ENCODE results near the gene HMCN2.

The HMCN2 gene

DNA sequence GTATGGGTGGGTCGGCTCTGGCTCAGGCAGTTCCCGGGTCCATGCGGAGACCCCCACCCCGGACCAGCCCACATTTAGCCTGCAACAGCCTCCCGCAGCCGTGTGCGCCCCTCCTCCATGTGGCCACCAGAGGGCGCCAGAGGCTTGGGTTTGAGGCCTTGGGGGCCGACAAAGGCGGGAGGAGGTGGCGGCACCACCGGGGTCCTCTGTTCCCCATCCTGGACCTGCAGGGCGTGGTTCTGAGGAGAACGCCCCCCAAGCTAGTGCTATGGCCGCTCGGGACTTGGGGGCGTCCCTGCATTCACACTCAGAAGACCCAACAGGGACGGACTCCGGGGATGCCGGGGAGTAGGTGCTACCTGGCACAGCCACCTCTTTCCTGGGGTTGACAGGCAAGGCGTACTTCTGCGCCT is 195.7 kb downstream of the HMCN2 start:
- no peak overlapping the region for H3K27ac ChIP-seq
- TF ChIP-seq, protein P1, sequence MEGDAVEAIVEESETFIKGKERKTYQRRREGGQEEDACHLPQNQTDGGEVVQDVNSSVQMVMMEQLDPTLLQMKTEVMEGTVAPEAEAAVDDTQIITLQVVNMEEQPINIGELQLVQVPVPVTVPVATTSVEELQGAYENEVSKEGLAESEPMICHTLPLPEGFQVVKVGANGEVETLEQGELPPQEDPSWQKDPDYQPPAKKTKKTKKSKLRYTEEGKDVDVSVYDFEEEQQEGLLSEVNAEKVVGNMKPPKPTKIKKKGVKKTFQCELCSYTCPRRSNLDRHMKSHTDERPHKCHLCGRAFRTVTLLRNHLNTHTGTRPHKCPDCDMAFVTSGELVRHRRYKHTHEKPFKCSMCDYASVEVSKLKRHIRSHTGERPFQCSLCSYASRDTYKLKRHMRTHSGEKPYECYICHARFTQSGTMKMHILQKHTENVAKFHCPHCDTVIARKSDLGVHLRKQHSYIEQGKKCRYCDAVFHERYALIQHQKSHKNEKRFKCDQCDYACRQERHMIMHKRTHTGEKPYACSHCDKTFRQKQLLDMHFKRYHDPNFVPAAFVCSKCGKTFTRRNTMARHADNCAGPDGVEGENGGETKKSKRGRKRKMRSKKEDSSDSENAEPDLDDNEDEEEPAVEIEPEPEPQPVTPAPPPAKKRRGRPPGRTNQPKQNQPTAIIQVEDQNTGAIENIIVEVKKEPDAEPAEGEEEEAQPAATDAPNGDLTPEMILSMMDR (IDR thresholded peaks at IDR 0.05): peak; percentile 83
- no peak for TF ChIP-seq ZFX (IDR thresholded peaks at IDR 0.05; ENCODE audit: borderline replicate concordance)

DNA sequence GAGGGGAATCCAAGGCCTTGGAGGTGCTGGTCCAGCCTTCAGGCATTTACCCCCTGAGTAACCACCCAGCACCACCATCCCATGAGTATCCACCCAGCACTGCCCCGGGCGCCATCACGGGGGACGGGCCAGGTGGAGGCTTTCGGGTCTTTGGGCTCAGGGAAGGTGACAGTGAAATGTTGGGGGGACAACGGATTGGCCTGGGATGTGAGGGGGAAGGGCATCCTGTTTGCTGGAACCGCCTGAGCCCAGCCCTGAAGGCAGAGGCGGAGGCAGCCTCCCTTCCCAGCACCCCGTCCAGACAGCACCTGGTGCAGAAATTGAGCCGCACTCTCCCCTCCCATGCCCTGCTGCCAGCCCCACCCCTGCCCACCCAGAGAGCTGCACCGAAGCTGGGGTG is 196.2 kb downstream of the HMCN2 start:
- no peak overlapping the region for H3K27ac ChIP-seq
- no peak for TF ChIP-seq ZFX (IDR thresholded peaks at IDR 0.05; ENCODE audit: borderline replicate concordance)
- TF ChIP-seq, protein P1 (IDR thresholded peaks at IDR 0.05): no peak

DNA sequence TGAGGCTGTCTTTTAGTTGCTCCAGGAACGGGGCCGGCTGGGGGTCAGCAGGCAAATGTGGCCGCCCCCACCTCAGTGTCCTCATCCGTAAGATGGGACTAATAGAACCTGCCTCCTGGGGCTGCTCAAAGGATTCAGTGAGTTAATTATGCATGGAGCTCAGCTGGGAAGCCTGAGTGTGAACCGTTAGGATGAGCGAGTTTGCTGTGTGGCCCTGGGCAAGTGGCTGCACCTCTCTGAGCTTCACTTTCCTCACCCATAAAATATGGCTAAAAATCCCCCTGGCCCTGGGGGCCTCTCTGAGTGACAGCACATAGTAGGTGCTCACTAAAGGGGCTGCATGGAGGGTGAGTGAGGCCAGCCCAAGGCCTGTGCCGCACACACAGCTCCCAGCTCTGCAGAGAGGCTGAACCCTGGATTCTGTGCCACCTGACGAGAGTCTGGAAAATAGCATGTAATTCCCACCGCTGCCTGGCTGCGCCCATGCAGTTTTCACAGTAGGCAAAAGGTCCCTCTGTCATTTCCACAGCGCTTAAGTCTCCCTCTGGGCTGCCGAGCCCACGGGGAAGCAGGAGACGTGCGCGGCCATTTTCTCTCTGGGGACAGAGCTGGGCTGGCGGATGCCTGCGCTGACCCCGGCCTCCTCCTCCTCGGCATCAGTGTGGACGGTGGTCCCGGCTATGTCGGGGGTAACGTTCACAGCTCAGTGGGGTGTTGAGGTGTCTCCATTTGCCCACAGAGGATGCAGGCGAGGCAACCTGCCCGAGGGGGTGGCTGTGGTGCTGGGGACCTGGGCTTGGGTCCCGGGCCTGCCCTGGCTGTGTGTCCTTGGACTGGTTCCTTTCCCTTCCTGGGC is 197.4 kb downstream of the HMCN2 start:
- TF ChIP-seq, protein P1 (IDR thresholded peaks at IDR 0.05): no peak
- TF ChIP-seq ZFX (IDR thresholded peaks at IDR 0.05; ENCODE audit: borderline replicate concordance): no peak

DNA sequence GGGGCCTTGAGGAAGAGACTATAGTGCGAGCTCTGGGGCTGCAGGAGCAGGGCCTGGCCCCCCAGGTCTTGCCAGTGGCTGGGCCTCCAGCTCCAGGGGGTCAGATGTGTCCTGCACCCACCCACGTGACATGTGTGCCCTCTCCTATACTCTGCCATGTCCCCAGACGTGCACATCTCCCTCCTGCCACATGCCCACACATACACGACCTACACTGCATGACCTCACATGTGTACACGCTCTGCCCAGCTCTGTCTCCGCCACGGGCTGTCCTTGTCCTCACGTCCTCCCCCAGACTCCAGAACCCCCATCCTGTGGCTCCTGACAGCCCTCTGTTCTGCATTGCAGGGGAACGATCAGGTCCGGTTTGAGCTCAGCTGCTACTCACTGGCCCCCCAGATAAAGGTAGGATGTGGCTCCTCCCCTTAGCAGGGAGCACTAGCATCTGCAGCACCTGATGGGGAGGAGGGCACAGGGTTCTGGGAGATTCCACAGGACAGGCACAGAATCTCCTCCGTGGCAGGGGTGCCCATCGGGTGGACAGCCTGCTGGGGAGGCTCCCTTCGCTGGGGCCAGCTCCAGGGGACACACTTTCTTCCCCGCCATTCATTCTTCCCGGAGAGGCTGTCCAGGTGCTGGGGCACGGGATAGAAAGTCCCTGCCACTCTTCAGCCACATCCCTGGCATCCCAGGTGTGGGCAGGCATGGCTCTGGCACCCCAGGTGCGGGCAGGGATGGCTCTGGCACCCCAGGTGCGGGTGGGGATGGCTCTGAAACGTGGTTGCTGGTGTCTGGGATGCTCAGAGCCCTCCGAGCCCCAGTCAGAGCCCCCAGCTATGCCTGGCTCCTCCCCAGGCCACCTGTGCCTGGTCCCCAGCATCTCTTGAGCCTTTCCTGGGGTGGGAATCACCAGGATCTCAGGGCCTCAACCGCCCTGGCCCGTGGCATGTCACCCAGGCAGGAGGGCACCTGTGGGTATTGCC is 198.5 kb downstream of the HMCN2 start:
- no peak overlapping the region for H3K27ac ChIP-seq
- no peak for TF ChIP-seq ZFX (IDR thresholded peaks at IDR 0.05; ENCODE audit: borderline replicate concordance)
- TF ChIP-seq, protein P1 (IDR thresholded peaks at IDR 0.05): no peak

More for the DNA sequence above, 197.4 kb downstream of the HMCN2 start:
- H3K27ac ChIP-seq: no peak overlapping the region

DNA sequence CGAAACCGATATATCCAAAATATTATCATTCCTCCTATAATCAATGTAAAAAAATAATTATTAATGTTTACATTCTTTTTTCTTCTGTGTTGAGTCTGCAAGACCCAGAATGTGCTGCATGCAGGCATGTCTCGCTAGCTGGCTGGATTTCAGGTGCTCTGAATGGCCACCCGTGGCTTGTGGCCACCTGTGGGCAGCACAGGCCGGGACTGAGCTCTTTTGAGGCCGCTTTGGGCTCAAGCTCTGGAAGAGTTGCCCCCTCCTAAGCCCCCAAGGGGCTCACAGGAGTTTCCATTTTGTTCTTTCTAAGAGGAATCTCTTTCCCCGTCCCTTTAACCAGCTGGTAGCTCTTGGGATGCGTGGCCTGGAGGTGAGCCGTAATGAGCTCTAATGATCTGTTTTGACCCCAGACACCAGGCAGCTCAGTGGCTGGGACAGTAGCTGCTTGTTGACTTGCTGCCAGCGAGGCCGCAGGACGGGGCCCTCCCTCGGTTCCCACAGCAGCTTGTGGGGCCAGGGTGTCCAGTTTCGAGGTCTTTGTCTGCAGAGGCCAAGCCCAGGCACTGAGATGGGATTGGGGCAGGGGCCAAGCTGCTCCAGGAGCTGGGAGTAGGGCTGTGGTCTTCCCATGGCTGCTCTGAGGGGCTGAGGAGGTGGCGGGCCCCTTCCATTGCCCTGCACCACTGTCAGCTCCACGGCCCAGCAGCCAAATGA is 200.0 kb downstream of the HMCN2 start:
- no peak for TF ChIP-seq ZFX (IDR thresholded peaks at IDR 0.05; ENCODE audit: borderline replicate concordance)
- TF ChIP-seq, protein P1 (IDR thresholded peaks at IDR 0.05): no peak
- no peak overlapping the region for H3K27ac ChIP-seq

DNA sequence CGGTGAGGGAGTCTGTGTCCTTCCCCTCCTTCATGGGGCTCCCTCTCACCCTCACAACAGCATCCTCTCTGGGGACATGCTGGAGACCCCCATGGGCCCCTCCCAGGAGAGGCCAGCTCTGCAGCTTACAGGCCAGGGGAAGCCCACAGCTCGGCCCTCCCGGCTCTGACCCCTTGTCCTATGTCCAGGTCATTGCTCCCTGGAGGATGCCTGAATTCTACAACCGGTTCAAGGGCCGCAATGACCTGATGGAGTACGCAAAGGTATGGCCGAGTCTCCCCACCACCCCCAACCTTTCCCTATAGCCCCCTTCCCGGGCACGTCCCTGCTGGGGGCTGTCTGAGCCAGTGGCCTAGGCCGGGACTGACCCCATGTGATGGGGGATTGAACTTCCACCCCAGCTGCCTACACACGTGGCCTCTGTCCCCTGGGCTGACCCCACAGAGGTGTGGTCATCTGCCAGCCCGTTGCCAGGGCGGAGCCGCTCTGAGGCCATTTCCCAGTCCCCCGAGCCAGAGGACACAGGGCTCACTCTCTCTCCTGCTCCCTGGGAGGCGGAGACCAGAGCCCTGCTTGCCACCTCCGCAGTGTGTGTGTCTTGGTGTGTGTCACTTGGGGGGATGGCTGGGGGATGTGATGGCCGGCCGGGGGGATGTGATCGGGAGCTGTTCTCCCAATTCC is 201.1 kb downstream of the HMCN2 start:
- no peak for TF ChIP-seq ZFX (IDR thresholded peaks at IDR 0.05; ENCODE audit: borderline replicate concordance)
- TF ChIP-seq, protein P1 (IDR thresholded peaks at IDR 0.05): no peak

More for the DNA sequence above, 201.1 kb downstream of the HMCN2 start:
- H3K27ac ChIP-seq: no peak overlapping the region

All from 22Rv1 (cell line).